Measurements from ENCODE around the gene PEX5L. TPM values are rescaled to one million over a fixed set of nuclear protein-coding genes. Genes with fewer than 3 reads are reported as not detected.

Gene PEX5L
- total RNA-seq, 3 donors from 2014 or later, result 0.12 to 0.78 (median 0.25) TPM

GRCh38 chr3:179981646-179982045 lies 55.1 kb downstream of the PEX5L start:
- TF ChIP-seq CTCF (IDR thresholded peaks at IDR 0.05), result no peak
- no peaks in the 10 kb centered on the region for H3K4me1 ChIP-seq (ENCODE audit: low read depth)
- intact Hi-C loops (cut with DNase I, micrococcal nuclease), result no loop called here
- H3K4me3 ChIP-seq, result no peak overlapping the region
- no peaks in the 10 kb centered on the region for H3K36me3 ChIP-seq (ENCODE audit: low read depth)
- no peaks in the 10 kb centered on the region for H3K9me3 ChIP-seq
- DNase-seq (no peak), ATAC-seq (no peak)

- Histone ChIP-seq H3K4me3 (no peak overlapping the region), H3K4me1 (ENCODE audit: low read depth) (no peaks in the 10 kb centered on the region), H3K36me3 (ENCODE audit: low read depth) (no peaks in the 10 kb centered on the region), H3K9me3 (no peaks in the 10 kb centered on the region)
- TF ChIP-seq CTCF (IDR thresholded peaks at IDR 0.05), result no peak
- intact Hi-C loops (cut with DNase I, micrococcal nuclease), result no loop called here
- DNase-seq, result no peak
- ATAC-seq, result no peak
Measured at GRCh38 chr3:179977356-179977755, 59.4 kb downstream of the PEX5L start.

GRCh38 chr3:179973931-179974361 lies 62.8 kb downstream of the PEX5L start:
- intact Hi-C loops (cut with DNase I, micrococcal nuclease), result no loop called here
- H3K9me3 ChIP-seq, result no peaks in the 10 kb centered on the region
- H3K36me3 ChIP-seq (ENCODE audit: low read depth), result no peaks in the 10 kb centered on the region
- ATAC-seq (no peak), DNase-seq (no peak)
- no peaks in the 10 kb centered on the region for H3K4me1 ChIP-seq (ENCODE audit: low read depth)
- TF ChIP-seq CTCF (IDR thresholded peaks at IDR 0.05), result no peak
- H3K4me3 ChIP-seq, result no peak overlapping the region

- intact Hi-C loops (cut with DNase I, micrococcal nuclease), result no loop called here
- Histone ChIP-seq H3K4me1 (ENCODE audit: low read depth) (no peaks in the 10 kb centered on the region), H3K36me3 (ENCODE audit: low read depth) (no peaks in the 10 kb centered on the region), H3K4me3 (no peak overlapping the region), H3K9me3 (no peaks in the 10 kb centered on the region)
- no peak for ATAC-seq
- no peak for DNase-seq
- no peak for TF ChIP-seq CTCF (IDR thresholded peaks at IDR 0.05)
Measured at GRCh38 chr3:179972881-179973423, 63.8 kb downstream of the PEX5L start.

GRCh38 chr3:179971280-179971679 lies 65.5 kb downstream of the PEX5L start:
- ATAC-seq, result no peak
- no peak for TF ChIP-seq CTCF (IDR thresholded peaks at IDR 0.05)
- intact Hi-C loops (cut with DNase I, micrococcal nuclease), result no loop called here
- no peak for DNase-seq
- Histone ChIP-seq H3K9me3 (no peaks in the 10 kb centered on the region), H3K4me3 (no peak overlapping the region), H3K36me3 (ENCODE audit: low read depth) (no peaks in the 10 kb centered on the region), H3K4me1 (ENCODE audit: low read depth) (no peaks in the 10 kb centered on the region)

- H3K4me3 ChIP-seq, result no peak overlapping the region
- no peaks in the 10 kb centered on the region for H3K4me1 ChIP-seq (ENCODE audit: low read depth)
- intact Hi-C loops (cut with DNase I, micrococcal nuclease), result no loop called here
- no peaks in the 10 kb centered on the region for H3K36me3 ChIP-seq (ENCODE audit: low read depth)
- TF ChIP-seq CTCF (IDR thresholded peaks at IDR 0.05), result no peak
- ATAC-seq, result no peak
- no peaks in the 10 kb centered on the region for H3K9me3 ChIP-seq
- no peak for DNase-seq
Measured at GRCh38 chr3:179970746-179971145, 66.0 kb downstream of the PEX5L start.

Measured in mucosa of descending colon (tissue), 3 donors.